GM18520 (cell line): ENCODE measurements around the gene NFATC2.
"Not testable (repeated sequence)": the region's sequence is repeated elsewhere in the genome, so short reads cannot be mapped to it uniquely, and the experiment has no call there.

Source experiments
- ATAC-seq: cut with Tn5 transposase; IDR thresholded peaks from one replicate; pipeline ENCODE4 v1.9.1; 2021; ENCODE audit not compliant: unreplicated experiment

NFATC2 gene

GRCh38 chr20:51568533-51568932 is 26.0 kb upstream of the NFATC2 start:
- ATAC-seq, result not testable (repeated sequence)

DNA sequence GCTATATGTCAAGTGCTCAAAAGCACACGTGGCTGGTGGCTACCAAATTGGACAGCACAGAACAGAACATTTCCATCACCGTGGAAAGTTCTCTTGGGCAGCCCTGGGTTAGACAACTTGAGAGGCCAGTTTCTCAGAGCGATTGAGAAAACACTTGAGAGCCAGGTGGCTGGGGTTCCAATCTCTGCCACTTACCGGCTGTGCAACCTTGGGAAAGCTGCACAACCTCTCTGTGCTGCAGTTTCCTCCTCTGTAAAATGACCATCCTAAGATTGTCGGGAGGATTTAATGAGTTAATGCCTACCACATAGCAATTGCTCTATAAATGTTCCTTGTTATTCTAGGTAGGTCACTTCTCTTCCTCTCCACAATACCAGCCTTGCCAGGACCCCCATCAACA is 25.1 kb upstream of the NFATC2 start:
- ATAC-seq, result no peak

GRCh38 chr20:51566594-51566993 is 24.1 kb upstream of the NFATC2 start:
- no peak for ATAC-seq

GRCh38 chr20:51565298-51566144 is 23.0 kb upstream of the NFATC2 start:
- no peak for ATAC-seq

DNA sequence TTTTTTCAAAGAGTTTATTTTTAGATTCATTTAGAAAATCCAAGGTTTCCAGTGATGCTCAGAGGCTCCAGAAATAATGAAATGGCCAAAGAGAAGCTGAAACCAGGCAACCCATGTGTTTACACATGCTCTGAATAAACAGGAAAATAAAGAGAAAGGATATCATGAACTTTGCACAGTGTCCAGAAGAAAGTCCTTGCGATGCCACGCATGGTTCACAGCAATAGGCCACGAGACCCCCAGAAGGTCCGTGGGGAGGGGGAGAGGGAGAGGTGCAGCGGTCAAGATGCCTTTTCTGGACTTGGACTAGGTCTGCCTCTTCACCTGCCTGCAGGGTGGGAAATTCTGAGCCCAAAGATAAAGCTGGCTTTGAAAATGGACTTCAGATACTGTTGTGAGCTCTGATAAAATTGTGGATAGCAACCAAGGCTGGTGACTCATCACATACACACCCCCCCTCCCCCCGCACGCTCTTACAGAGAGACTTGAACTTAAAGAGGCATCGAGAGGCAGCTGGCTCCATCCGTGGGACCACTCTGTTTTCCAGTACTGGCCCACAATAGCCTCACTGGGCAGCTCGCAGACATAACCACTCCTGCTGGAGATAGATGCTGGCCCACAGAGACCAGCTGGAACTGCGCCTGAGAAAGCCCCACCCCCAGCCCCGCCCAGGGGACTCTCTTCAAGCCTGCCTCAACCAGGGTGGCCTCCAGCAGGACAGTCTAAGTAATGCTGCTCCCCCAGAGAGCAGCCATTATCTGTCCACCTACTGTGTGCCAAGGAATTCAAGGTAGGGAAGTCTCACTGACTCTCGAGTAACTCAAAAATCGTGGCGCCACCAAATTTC is 21.2 kb upstream of the NFATC2 start:
- no peak for ATAC-seq

DNA sequence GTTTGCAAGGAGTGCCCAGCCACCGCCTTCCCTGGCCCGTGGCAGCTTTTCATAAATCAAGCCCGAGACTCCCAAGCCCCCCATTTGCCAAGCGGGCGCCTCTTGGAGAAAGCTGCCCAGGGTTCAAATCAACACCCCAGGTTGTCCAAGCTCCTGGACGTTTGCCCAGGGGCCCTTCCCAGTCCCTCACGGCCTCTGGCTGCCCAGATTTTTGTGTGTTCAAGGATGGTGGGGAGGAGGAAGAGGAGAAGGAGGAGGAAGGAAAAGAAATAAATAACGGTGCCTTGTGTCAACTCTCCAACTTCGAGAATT is 20.6 kb upstream of the NFATC2 start:
- ATAC-seq, result no peak

DNA sequence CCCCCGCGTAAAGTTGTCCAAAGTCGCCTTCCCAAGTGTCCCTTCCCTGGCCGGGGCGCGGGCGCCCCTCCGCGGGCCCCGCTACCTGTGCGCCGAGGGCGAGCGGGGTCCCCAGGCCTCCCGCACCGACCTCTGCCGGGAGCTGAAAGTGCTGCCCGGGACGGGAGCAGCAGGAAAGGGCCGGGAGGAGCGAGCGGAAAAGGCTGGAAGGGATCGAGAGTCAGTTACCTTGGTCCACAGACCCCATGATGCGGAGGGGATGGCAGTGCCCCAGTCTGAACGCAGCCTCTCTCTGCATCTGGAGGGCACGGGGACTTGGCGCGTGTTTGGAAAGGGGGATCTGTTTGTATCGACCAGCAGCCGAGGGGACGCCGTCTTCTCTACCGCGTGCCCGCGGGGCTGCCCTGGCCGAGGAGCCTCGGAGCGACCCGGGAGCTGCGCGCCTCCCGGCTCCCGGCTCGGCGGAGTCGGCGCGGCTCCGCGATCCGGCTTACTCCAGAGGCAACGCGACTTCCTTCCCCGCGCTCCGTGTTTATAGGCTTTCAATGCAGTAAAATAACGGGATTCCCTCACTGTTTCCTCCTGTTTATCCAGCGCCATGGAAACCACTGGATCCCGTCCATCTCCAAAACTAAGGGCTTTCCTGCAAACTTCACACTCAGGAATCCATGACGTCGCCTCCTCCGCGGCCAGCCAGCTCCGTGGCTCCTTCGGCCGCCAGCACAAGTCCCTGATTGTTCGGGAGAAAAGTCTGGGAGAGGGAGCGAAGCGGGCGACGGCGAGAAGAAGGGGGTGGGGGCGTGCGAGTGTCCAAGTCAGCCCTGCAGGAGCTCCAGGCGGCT is 20.0 kb upstream of the NFATC2 start:
- ATAC-seq, result no peak

DNA sequence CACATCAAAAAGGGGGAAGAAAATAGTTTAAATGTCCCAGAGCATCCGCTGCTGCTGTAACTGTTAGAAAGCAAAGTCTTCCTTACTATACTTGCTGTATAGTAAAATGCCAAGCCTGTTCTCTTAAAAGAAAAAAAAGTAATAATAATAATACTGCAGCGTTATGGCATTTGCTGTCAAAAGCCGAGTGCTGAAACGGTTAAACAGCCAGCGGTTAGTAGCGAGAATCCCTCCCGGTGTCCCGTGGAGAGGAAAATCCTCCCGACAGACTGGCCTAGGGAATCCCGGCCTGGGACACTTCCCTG is 19.5 kb upstream of the NFATC2 start:
- ATAC-seq, result no peak

DNA sequence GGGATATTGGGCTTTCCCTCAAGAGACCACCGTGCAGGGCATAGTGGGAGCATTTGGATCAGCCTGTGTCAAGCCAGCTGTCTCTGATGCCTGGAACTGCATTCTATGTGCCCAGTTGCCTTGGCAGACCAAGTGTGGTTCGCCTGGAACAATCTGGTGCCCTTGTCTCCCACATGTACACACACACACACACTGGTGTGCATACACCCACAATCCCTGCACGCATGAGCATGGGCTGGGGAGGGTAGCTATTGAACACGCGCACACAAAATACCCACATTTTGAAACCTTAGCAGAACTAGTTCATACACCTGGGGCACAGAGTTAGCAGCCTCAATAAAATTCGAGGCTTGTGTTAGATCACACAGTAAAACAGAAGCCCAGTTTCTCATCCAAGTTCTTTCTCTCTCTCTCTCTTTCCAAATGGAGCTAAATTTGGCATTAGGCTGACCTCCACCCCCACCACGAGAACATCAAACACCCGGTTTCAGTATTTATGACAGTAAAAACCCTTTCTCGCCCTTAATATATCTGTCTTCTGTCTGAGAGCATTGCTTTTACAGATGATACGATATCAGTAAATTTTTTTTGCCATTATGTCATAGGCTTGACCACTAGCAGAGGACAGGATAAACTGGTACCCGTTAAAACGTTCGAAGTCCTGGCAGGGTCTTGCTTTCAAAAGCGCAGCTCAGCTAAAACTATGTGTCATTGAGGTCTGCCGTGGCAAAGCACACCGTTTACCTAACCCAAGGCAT is 18.2 kb upstream of the NFATC2 start:
- ATAC-seq, result no peak

- no peak for ATAC-seq
These were observed 17.5 kb upstream of the NFATC2 start for GRCh38 chr20:51560042-51560441.

GRCh38 chr20:51554538-51555165 is 12.1 kb upstream of the NFATC2 start:
- no peak for ATAC-seq

DNA sequence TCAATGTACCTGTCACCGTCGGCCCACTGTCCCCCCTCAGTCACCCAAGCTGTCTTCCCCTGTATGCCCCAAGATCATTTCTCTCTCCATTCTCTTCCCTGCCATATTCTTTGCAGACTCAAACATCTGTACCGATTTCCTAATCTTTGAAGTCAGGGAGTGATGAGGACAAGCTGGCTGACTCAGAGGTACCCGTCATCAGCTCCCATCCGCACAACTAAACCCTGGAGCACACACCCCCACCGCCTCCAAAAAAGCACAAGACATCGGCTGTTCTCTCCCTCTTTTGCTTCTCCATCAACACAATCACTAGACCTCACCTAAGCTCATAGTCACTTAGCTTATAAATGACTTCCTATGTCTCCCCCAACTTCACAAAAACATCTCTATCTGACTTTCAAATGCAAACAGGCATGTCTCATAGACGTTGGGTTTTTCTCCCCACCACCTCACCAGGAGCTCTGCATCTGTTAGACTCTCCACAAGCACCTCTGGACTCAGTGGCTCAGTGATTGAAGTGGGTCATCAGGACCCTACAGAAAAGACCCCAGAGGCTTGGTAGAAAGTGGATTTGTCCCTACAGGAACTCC is 11.5 kb upstream of the NFATC2 start:
- no peak for ATAC-seq

GRCh38 chr20:51551186-51551585 is 8.7 kb upstream of the NFATC2 start:
- ATAC-seq, result no peak

DNA sequence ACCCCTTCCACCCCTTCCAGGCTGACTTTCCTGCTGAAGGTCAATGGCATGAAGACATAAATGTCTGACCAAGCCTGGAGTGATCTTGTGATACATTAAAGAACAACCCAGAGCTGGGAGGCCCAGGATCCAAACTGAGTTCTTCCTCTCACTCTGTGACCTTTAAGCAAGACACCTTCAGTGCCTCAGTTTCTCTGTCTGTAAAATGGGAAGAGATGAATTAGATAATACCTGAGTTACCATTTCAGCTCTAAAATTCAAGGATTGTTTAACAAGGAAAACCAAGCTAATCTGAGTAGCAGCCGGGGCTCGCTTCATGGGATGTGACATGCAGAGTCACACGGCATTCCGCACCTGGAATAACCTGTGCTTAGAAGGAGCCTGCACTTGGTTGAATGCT is 7.0 kb upstream of the NFATC2 start:
- ATAC-seq, result no peak

DNA sequence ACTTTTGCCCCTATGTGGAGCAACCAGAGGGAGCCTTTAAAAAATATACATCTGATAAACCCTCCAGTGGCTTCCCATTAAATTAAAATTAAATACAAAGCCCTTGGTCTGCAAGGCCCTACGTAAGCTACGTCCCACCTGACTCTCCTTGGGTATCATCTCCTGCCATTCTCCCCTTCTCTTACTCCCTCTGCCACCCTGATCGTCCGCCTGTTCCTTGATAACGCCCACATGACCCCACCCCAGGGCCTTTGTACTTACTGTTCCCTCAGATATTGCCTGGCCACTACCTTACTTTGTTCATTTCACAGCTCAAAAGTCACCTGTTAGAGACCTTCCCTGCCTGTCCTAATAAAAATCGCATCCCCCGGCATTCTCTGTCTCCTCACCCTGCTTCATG is 5.4 kb upstream of the NFATC2 start:
- no peak for ATAC-seq

DNA sequence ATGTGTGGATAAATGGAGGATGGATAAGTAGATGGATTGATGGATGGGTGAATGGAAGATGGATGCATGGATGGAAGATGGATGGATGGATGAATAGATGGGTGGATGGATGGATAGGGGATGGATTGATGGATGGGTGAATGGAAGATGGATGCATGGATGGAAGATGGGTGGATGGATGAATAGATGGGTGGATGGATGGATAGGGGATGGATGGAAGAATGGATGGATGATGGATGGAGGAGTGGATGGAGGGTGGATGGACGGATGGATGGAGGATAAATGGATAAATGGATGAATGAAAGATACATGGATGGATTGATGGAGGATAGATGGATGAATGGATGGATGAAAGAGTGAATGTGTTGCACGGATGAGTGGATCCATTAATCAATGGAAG is 3.0 kb upstream of the NFATC2 start:
- no peak for ATAC-seq

DNA sequence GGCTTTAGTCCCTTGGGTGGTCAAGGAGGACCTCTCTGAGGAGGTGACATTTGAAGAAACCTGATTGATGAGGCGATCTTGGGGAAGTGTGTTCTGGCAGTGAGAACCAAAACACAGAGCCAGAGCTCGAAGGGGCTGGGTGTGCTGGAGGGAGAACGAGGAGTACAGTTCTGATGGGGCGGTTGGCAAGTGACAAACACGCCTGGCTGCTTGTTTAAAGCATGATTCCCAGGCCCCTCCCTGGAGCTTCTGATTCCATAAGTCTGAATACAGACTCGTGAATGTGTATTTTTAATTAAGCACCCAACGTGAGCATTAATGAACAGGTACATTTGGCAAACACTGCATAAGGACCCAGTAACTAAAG is 886 bp upstream of the NFATC2 start:
- no peak for ATAC-seq

DNA sequence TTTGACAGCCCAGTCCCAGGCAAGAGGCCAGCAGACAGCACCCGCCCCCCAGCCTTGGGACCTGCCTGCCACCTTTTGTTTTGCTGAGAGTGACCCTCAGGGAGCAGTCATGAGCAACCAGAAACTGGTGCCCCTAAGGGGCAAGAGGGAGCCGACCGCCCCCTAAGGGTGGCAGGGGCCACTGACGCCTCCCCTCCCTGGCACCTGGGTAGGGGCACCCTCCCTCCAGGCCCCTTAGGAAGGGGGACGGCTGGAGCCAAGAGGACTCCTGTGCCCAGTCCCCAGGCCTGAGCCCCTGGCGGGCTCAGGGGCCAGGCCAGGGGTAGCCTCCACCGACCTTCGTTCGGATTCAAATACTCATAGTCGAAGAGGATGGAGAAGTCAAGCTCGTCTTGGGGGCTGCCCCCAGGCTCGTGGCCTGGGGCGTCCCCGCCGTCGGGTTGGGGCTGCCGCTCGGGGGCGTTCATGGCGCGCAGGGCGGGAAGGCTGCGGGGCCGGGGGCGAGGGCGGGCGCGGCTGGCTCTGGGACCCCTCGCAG is 417 bp downstream of the NFATC2 start:
- ATAC-seq, result peak; percentile 37

- peak; percentile 27 for ATAC-seq
These were observed 1.1 kb downstream of the NFATC2 start for GRCh38 chr20:51541189-51542032.
